MM.1S (cell line): ENCODE data around the gene C19orf25.
A peak's percentile ranks its signal among the peaks of the same experiment; 100 is the strongest.

ENCODE experiments used
- DNase-seq: peaks from one replicate; pipeline ENCODE4 v3.0.0-alpha.2; 2015
- H2AFZ ChIP-seq: fragments of 300-600 bp; sonication (generic); 2 replicates; pipeline ENCODE4 v1.6.0; 2016; ENCODE audit warnings: antibody characterized with exemption, low read length
- H3F3A ChIP-seq: fragments of 300-600 bp; sonication (generic); 2 replicates; pipeline ENCODE4 v1.6.1; 2016; ENCODE audit warnings: mild to moderate bottlenecking, antibody characterized with exemption, low read length, moderate library complexity, mixed read lengths; ENCODE audit not compliant: insufficient read depth
- H3K27ac ChIP-seq: fragments of 300-600 bp; sonication (generic); 2 replicates; pipeline ENCODE4 v1.5.1; 2016; ENCODE audit warnings: mild to moderate bottlenecking, low read length
- H3K27me3 ChIP-seq: fragments of 300-600 bp; sonication (generic); replicated peaks from 2 replicates; pipeline ENCODE4 v1.6.0; 2016; ENCODE audit warnings: low read length; ENCODE audit not compliant: insufficient read depth
- H3K36me3 ChIP-seq: fragments of 300-600 bp; sonication (generic); replicated peaks from 2 replicates; pipeline ENCODE4 v1.6.1; 2016; ENCODE audit warnings: mild to moderate bottlenecking, low read length, mixed read lengths; ENCODE audit not compliant: insufficient read depth
- H3K4me1 ChIP-seq: fragments of 300-600 bp; sonication (generic); 2 replicates; pipeline ENCODE4 v1.6.1; 2016; ENCODE audit warnings: low read length, mixed read lengths
- H3K4me2 ChIP-seq: fragments of 300-600 bp; sonication (generic); 2 replicates; pipeline ENCODE4 v1.6.0; 2016; ENCODE audit warnings: low read depth, low read length
- H3K4me3 ChIP-seq: fragments of 300-600 bp; sonication (generic); 2 replicates; pipeline ENCODE4 v1.5.1; 2016; ENCODE audit warnings: low read length, mixed read lengths
- H3K79me2 ChIP-seq: fragments of 300-600 bp; sonication (generic); 2 replicates; pipeline ENCODE4 v1.6.1; 2016; ENCODE audit warnings: mixed run types, low read length, mixed read lengths
- H3K9ac ChIP-seq: fragments of 300-600 bp; sonication (generic); 2 replicates; pipeline ENCODE4 v1.6.1; 2016; ENCODE audit warnings: low read length, mixed read lengths
- H3K9me2 ChIP-seq: fragments of 300-600 bp; sonication (generic); replicated peaks from 2 replicates; pipeline ENCODE4 v1.6.1; 2016; ENCODE audit warnings: mild to moderate bottlenecking, low read length, mixed read lengths; ENCODE audit not compliant: insufficient read depth
- H3K9me3 ChIP-seq: fragments of 300-600 bp; sonication (generic); replicated peaks from 2 replicates; pipeline ENCODE4 v1.6.1; 2016; ENCODE audit warnings: mild to moderate bottlenecking, low read length, mixed read lengths; ENCODE audit not compliant: insufficient read depth
- H4K20me1 ChIP-seq: fragments of 300-600 bp; sonication (generic); 2 replicates; pipeline ENCODE4 v1.6.1; 2016; ENCODE audit warnings: mild to moderate bottlenecking, low read length, moderate library complexity, mixed read lengths; ENCODE audit not compliant: insufficient read depth
- CTCF ChIP-seq: fragments of 300-600 bp; sonication (generic); IDR thresholded peaks from 2 replicates; pipeline ENCODE4 v1.5.1; 2016; ENCODE audit warnings: antibody characterized with exemption, low read length, mixed read lengths
- EZH2 ChIP-seq: fragments of 300-600 bp; sonication (generic); optimal IDR thresholded peaks from 2 replicates; pipeline ENCODE3; 2017; ENCODE audit warnings: low read depth, mild to moderate bottlenecking, antibody characterized with exemption, low read length, mixed read lengths
- EZH2phosphoT487 ChIP-seq: fragments of 300-600 bp; sonication (generic); IDR thresholded peaks from 2 replicates; pipeline ENCODE4 v1.6.1; 2018; ENCODE audit warnings: antibody characterized with exemption, low read length

C19orf25 gene

GRCh38 chr19:1478934-1479707 is at the start of gene C19orf25:
Gene C19orf25, minus strand, starts transcription at chr19:1479215. Its CDS starts 312 bp downstream, at chr19:1478903.
- Histone ChIP-seq H3K9me2 (no peaks in the 10 kb centered on the region), H3K9me3 (no peaks in the 10 kb centered on the region), H2AFZ (peak within 1 kb of the TSS; percentile 91), H3K27me3 (peaks cover 12% of the 10 kb centered on the region), H3K27ac (peak within 1 kb of the TSS; percentile 66; the same call in 1 of the 2 replicates), H3F3A (no peaks in the 10 kb centered on the region), H3K4me1 (no peaks in the 10 kb centered on the region), H3K4me3 (peak within 1 kb of the TSS; percentile 73), H3K79me2 (peaks cover 40% of the 10 kb centered on the region), H4K20me1 (no peaks in the 10 kb centered on the region), H3K36me3 (no peaks in the 10 kb centered on the region), H3K9ac (peak within 1 kb of the TSS; percentile 69), H3K4me2 (peak within 1 kb of the TSS; percentile 73)
- DNase-seq: peak; percentile 99
- TF ChIP-seq EZH2phosphoT487 (no peak), CTCF (no peak), EZH2 (no peak)

GRCh38 chr19:1527650-1528309 is 48.8 kb upstream of the C19orf25 start:
- Histone ChIP-seq H3K9ac (no peak overlapping the region), H3K4me3 (no peak overlapping the region), H3F3A (no peaks in the 10 kb centered on the region), H3K9me3 (no peaks in the 10 kb centered on the region), H3K27ac (no peak overlapping the region), H3K36me3 (no peaks in the 10 kb centered on the region), H3K4me1 (no peaks in the 10 kb centered on the region), H3K4me2 (no peak overlapping the region), H4K20me1 (no peaks in the 10 kb centered on the region), H3K27me3 (peaks cover 88% of the 10 kb centered on the region), H3K9me2 (no peaks in the 10 kb centered on the region), H3K79me2 (no peaks in the 10 kb centered on the region), H2AFZ (no peak overlapping the region)
- TF ChIP-seq EZH2phosphoT487 (no peak), EZH2 (no peak), CTCF (no peak)
- no peak for DNase-seq

GRCh38 chr19:1526979-1527649 is 48.1 kb upstream of the C19orf25 start:
- H3K9ac ChIP-seq: no peak overlapping the region
- no peaks in the 10 kb centered on the region for H3K79me2 ChIP-seq
- H3K4me2 ChIP-seq: no peak overlapping the region
- no peak overlapping the region for H3K27ac ChIP-seq
- no peaks in the 10 kb centered on the region for H3F3A ChIP-seq
- no peaks in the 10 kb centered on the region for H3K36me3 ChIP-seq
- DNase-seq: no peak
- no peaks in the 10 kb centered on the region for H3K9me2 ChIP-seq
- no peaks in the 10 kb centered on the region for H4K20me1 ChIP-seq
- H3K9me3 ChIP-seq: no peaks in the 10 kb centered on the region
- no peak overlapping the region for H3K4me3 ChIP-seq
- TF ChIP-seq EZH2 (no peak), CTCF (no peak), EZH2phosphoT487 (no peak)
- H2AFZ ChIP-seq: no peak overlapping the region
- no peaks in the 10 kb centered on the region for H3K4me1 ChIP-seq
- peaks cover 91% of the 10 kb centered on the region for H3K27me3 ChIP-seq
